ENCODE data around the gene DHTKD1. TPM values are rescaled to one million over a fixed set of nuclear protein-coding genes. Genes with fewer than 3 reads are reported as not detected.

DHTKD1 gene
- total and polyA plus RNA-seq, 10 of the 15 experiments (the other 5 are each of a cell fraction or from before 2014, with no cell fraction given): 11.3 to 35.0 (median 26.9) TPM

GRCh38 chr10:12036073-12036655 lies 32.6 kb upstream of the DHTKD1 start:
- ChIA-PET POLR2A (interaction anchor here (0.6 kb wide), 1 partner anchor 80 kb away, joined by 3 read pairs; no protein-coding TSS in a partner anchor), SMC1A (ENCODE audit: uncharacterized antibody, unreplicated experiment) (interaction anchor here (4.1 kb wide), 1 partner anchor 11 kb away, joined by 24 read pairs; no protein-coding TSS in a partner anchor), RAD21 (ENCODE audit: unreplicated experiment) (interaction anchor here (1.5 kb wide), 1 partner anchor 10 kb away, joined by 3 read pairs; no protein-coding TSS in a partner anchor), CTCF (interaction anchor here (1.4 kb wide), 1 partner anchor 49 kb away, joined by 6 read pairs; no protein-coding TSS in a partner anchor)
- H3K4me3 ChIP-seq: no peak overlapping the region
- H3K4me1 ChIP-seq (ENCODE audit: control insufficient read depth, insufficient read depth, low read length): no peaks in the 10 kb centered on the region
- in situ Hi-C loops (cut with MboI): no loop called here
- H4K20me1 ChIP-seq (ENCODE audit: control insufficient read depth, insufficient read depth): no peaks in the 10 kb centered on the region
- no peak overlapping the region for H3K9ac ChIP-seq (ENCODE audit: control insufficient read depth, insufficient read depth, low read length)
- no peak overlapping the region for H3K27ac ChIP-seq (ENCODE audit: control insufficient read depth, insufficient read depth)
- DNase-seq (ENCODE audit: low read depth, low spot score): no peak
- intact Hi-C loops (cut with micrococcal nuclease; ENCODE audit: unreplicated experiment): no loop called here
- no TSS peak for BruUV-seq (replicated peaks)
- TF ChIP-seq CHD2 (IDR thresholded peaks at IDR 0.05; ENCODE audit: borderline replicate concordance, low read depth, low read length): no peak
- TF ChIP-seq TARDBP (IDR thresholded peaks at IDR 0.05; ENCODE audit: borderline replicate concordance): no peak
- no peak for TF ChIP-seq ZNF274 (IDR thresholded peaks at IDR 0.05; ENCODE audit: insufficient read depth, insufficient read length)
- no peak for TF ChIP-seq POLR2A (IDR thresholded peaks at IDR 0.05; ENCODE audit: low read depth, low read length)
- no peak for TF ChIP-seq SIX5 (IDR thresholded peaks at IDR 0.05; ENCODE audit: low read depth, low read length, severe bottlenecking)
- peak; percentile 18; the same call in 2 of the 3 replicates for ATAC-seq
- 94% methylated on average over 3 of the region's 3 CpGs for WGBS (ENCODE audit: insufficient coverage, insufficient replicate concordance, low lambda C conversion rate, missing lambda C conversion rate)
- H3K27me3 ChIP-seq (replicated peaks in 1 of 2; ENCODE audit: control insufficient read depth in 2 of 2, insufficient read depth in 2 of 2, low read length in 1 of 2): no peaks in the 10 kb centered on the region
- no peak overlapping the region for H2AFZ ChIP-seq (ENCODE audit: control insufficient read depth, low read depth, low read length)
- no peak for FAIRE-seq
- H3K36me3 ChIP-seq (ENCODE audit: control insufficient read depth in 2 of 2, insufficient read depth in 2 of 2, low read length in 1 of 2): peaks cover 2 to 13% of the 10 kb centered on the region in 2 experiments; a peak in 3 of 4 replicates
- H3K9me3 ChIP-seq (replicated peaks; ENCODE audit: control insufficient read depth, insufficient read depth, low read length): no peaks in the 10 kb centered on the region; the same call in 2 of the 3 replicates
- peaks cover 79% of the 10 kb centered on the region for H3K79me2 ChIP-seq (ENCODE audit: control insufficient read depth, insufficient read depth, low read length)
- H3K4me2 ChIP-seq (ENCODE audit: control insufficient read depth, insufficient read depth): no peak overlapping the region
